HEK293 (cell line): ENCODE measurements around the gene CNEP1R1.
"Not testable (repeated sequence)": the region's sequence is repeated elsewhere in the genome, so short reads cannot be mapped to it uniquely, and the experiment has no call there.

Source experiments
- CTCF ChIA-PET: fragments of 350-600 bp; formaldehyde crosslinking; extraction: SDS; loops from one replicate; lab custom pipeline; 2021; ENCODE audit warnings: antibody characterized with exemption; lab: Yijun Ruan, JAX
- POLR2A ChIA-PET: fragments of 300-600 bp; formaldehyde crosslinking; extraction: SDS; loops from one replicate; lab custom pipeline; 2020; ENCODE audit warnings: antibody characterized with exemption, inconsistent platforms; lab: Yijun Ruan, JAX
- H3K27ac ChIP-seq: fragments of 200-500 bp; sonication (Bioruptor generic); 2 replicates; pipeline ENCODE4 v1.5.1; 2014; ENCODE audit warnings: low read depth, low read length, control low read depth, inconsistent platforms; ENCODE audit errors: extremely low read depth
- H3K36me3 ChIP-seq, 2 experiments: fragments of 200-500 bp in 1 of 2; sonication (Bioruptor generic) in 1 of 2; 1 replicate in 1 of 2; 2 replicates in 1 of 2; pipeline ENCODE4 v1.5.1; 2014 to 2017; ENCODE audit warnings: inconsistent platforms in 2 of 2, low read length in 2 of 2; ENCODE audit not compliant: control insufficient read depth in 2 of 2, insufficient read depth in 1 of 2
- H3K4me1 ChIP-seq: fragments of 200-500 bp; sonication (Bioruptor generic); 2 replicates; pipeline ENCODE4 v1.5.1; 2014; ENCODE audit warnings: mild to moderate bottlenecking, low read length, inconsistent platforms; ENCODE audit not compliant: control insufficient read depth, insufficient read depth
- H3K4me3 ChIP-seq: 2 replicates; pipeline ENCODE4 v1.5.1; 2011; ENCODE audit warnings: low read depth, mild to moderate bottlenecking, control low read depth, low read length, moderate library complexity
- H3K9me3 ChIP-seq: fragments of 200-500 bp; sonication (Bioruptor generic); 2 replicates; pipeline ENCODE4 v1.5.1; 2014; ENCODE audit warnings: low read depth, low read length, inconsistent platforms; ENCODE audit not compliant: control insufficient read depth, insufficient read depth
- FEZF1 ChIP-seq: fragments of 450-650 bp; formaldehyde crosslinking; IDR thresholded peaks from 2 replicates; pipeline ENCODE4 v1.5.1; 2016; ENCODE audit warnings: missing biosample characterization, missing genetic modification characterization
- GLIS1 ChIP-seq: fragments of 450-650 bp; formaldehyde crosslinking; IDR thresholded peaks from 2 replicates; pipeline ENCODE4 v1.5.1; 2016; ENCODE audit warnings: missing biosample characterization, missing genetic modification characterization
- HOXD13 ChIP-seq: sonication (generic); formaldehyde crosslinking; IDR thresholded peaks from 2 replicates; pipeline ENCODE4 v1.8.0; 2022; ENCODE audit warnings: missing genetic modification reagents, borderline replicate concordance
- TCF7L2 ChIP-seq: IDR thresholded peaks from 2 replicates; pipeline ENCODE4 v1.6.1; 2011; ENCODE audit warnings: low read depth, mild to moderate bottlenecking, inconsistent platforms, low read length, moderate library complexity, borderline replicate concordance
- TRIM28 ChIP-seq: IDR thresholded peaks from 2 replicates; pipeline ENCODE4 v1.6.1; 2011; ENCODE audit warnings: low read length, control low read depth, borderline replicate concordance
- ZFHX2 ChIP-seq: fragments of 450-650 bp; formaldehyde crosslinking; conservative IDR thresholded peaks from 2 replicates; pipeline ENCODE4 v1.5.1; 2016; ENCODE audit warnings: missing biosample characterization, missing genetic modification characterization
- ZNF16 ChIP-seq: fragments of 450-650 bp; formaldehyde crosslinking; IDR thresholded peaks from 2 replicates; pipeline ENCODE4 v1.5.1; 2016; ENCODE audit warnings: low read depth, missing biosample characterization, missing genetic modification characterization
- ZNF169 ChIP-seq: fragments of 450-650 bp; formaldehyde crosslinking; IDR thresholded peaks from 2 replicates; pipeline ENCODE4 v1.5.1; 2016; ENCODE audit warnings: missing biosample characterization, missing genetic modification characterization
- ZNF48 ChIP-seq: fragments of 450-650 bp; formaldehyde crosslinking; IDR thresholded peaks from 2 replicates; pipeline ENCODE4 v1.5.1; 2016; ENCODE audit warnings: missing biosample characterization, missing genetic modification characterization
- ZNF529 ChIP-seq: fragments of 450-650 bp; formaldehyde crosslinking; IDR thresholded peaks from 2 replicates; pipeline ENCODE4 v1.5.1; 2017; ENCODE audit warnings: missing genetic modification characterization, missing biosample characterization; ENCODE audit not compliant: insufficient replicate concordance
- ZNF580 ChIP-seq: fragments of 450-650 bp; formaldehyde crosslinking; IDR thresholded peaks from 2 replicates; pipeline ENCODE4 v1.5.1; 2016; ENCODE audit warnings: missing biosample characterization, missing genetic modification characterization
- ZNF623 ChIP-seq: fragments of 450-650 bp; formaldehyde crosslinking; IDR thresholded peaks from 2 replicates; pipeline ENCODE4 v1.5.1; 2016; ENCODE audit warnings: missing biosample characterization, missing genetic modification characterization
- TF ChIP-seq, protein P1 (sequence below): fragments of 450-650 bp; formaldehyde crosslinking; IDR thresholded peaks from 2 replicates; pipeline ENCODE4 v1.5.1; 2017; ENCODE audit warnings: missing biosample characterization, mild to moderate bottlenecking, missing genetic modification characterization, moderate library complexity

The CNEP1R1 gene

DNA sequence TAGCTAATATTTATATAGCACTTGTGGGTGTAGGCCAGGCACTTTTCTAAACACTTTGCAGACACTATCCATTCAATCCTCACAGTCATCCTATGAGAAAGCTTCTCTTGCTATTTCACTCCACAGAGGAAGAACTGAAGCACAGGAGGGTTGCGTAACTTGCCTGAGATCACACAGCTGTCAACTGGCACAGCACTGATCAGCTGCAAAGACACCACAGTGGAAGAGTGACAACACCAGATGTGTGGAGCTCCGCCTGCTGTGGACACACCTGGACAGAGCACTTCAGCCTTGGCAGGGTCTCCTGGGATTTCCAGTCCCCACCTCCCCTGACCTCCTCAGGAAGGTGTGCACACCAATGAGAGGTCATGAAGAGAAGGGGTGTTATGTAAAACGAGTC lies 13.3 kb upstream of the CNEP1R1 start:
- ChIA-PET POLR2A (no interaction called here), CTCF (interaction anchor here (1.1 to 2.2 kb wide), 2 partner anchors 10 to 13 kb away, joined by 5 to 17 read pairs; partner anchors contain the start of gene CNEP1R1)
- no peaks in the 10 kb centered on the region for H3K9me3 ChIP-seq

DNA sequence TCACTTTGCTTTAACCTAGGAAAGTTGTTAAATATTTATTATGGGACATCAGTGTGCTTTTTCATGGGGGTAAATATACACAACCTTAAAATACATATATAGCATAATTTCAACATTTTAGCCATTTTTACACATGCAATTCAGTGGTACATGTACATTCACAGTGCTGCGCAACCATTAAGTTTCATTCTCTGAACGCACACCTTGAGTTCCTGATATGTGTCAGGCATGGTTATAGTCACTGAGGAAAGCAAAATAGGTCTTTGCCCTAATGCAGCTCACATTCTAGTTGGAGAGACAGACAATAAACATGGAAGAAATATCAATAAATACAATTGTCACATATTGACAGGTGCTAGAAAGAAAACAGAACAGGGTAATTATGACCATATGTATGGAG lies 12.8 kb upstream of the CNEP1R1 start:
- no peak for TF ChIP-seq ZNF623 (tag by site-specific recombination)
- no peak for TF ChIP-seq ZNF169
- TF ChIP-seq GLIS1 (tag by site-specific recombination): no peak
- TF ChIP-seq ZNF580: no peak
- TF ChIP-seq ZNF48 (tag by site-specific recombination): no peak
- TF ChIP-seq TCF7L2: no peak
- TF ChIP-seq, protein P1, sequence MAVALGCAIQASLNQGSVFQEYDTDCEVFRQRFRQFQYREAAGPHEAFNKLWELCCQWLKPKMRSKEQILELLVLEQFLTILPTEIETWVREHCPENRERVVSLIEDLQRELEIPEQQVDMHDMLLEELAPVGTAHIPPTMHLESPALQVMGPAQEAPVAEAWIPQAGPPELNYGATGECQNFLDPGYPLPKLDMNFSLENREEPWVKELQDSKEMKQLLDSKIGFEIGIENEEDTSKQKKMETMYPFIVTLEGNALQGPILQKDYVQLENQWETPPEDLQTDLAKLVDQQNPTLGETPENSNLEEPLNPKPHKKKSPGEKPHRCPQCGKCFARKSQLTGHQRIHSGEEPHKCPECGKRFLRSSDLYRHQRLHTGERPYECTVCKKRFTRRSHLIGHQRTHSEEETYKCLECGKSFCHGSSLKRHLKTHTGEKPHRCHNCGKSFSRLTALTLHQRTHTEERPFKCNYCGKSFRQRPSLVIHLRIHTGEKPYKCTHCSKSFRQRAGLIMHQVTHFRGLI: no peak
- no peaks in the 10 kb centered on the region for H3K36me3 ChIP-seq
- ChIA-PET CTCF (interaction anchor here (1.1 to 2.2 kb wide), 2 partner anchors 10 to 12 kb away, joined by 5 to 17 read pairs; partner anchors contain the start of gene CNEP1R1), POLR2A (no interaction called here)
- no peak overlapping the region for H3K27ac ChIP-seq
- no peaks in the 10 kb centered on the region for H3K9me3 ChIP-seq
- H3K4me1 ChIP-seq: no peaks in the 10 kb centered on the region
- no peak overlapping the region for H3K4me3 ChIP-seq

More for the DNA sequence above, 13.3 kb upstream of the CNEP1R1 start:
- H3K4me3 ChIP-seq: no peak overlapping the region
- H3K4me1 ChIP-seq: no peaks in the 10 kb centered on the region
- no peak overlapping the region for H3K27ac ChIP-seq
- TF ChIP-seq, protein P1: no peak
- TF ChIP-seq HOXD13 (no peak), ZNF16 (no peak), TRIM28 (no peak), ZFHX2 (tag by site-specific recombination) (no peak)
- no peaks in the 10 kb centered on the region for H3K36me3 ChIP-seq

DNA sequence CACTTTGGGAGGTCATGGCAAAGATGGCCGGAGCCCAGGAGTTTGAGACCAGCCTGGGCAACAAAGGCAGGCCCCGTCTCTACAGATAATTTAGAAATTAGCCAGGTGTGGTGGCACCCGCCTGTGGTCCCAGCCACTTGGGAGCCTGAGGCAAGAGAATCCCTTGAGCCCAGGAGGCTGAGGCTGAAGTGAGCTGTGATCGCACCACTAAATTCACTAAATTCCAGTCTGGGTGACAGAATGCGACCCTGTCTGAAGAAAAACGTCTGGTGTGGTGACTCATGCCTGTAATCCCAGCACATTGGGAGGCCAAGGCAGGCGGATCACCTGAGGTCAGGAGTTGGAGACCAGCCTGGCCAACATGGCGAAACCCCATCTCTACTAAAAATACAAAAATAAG lies 10.8 kb upstream of the CNEP1R1 start:
- H3K9me3 ChIP-seq, H3K36me3 ChIP-seq, POLR2A ChIA-PET, H3K27ac ChIP-seq, H3K4me1 ChIP-seq, H3K4me3 ChIP-seq: not testable (repeated sequence)
- CTCF ChIA-PET: interaction anchor here (1.3 kb wide), 1 partner anchor 11 kb away, joined by 4 read pairs; the partner anchor contains the start of gene CNEP1R1

GRCh38 chr16:50015631-50016030 lies 9.4 kb upstream of the CNEP1R1 start:
- H3K36me3 ChIP-seq: no peaks in the 10 kb centered on the region
- ChIA-PET POLR2A (no interaction called here), CTCF (no interaction called here)
- no peaks in the 10 kb centered on the region for H3K4me1 ChIP-seq
- no peak overlapping the region for H3K4me3 ChIP-seq
- TF ChIP-seq FEZF1 (tag by site-specific recombination): no peak
- no peak for TF ChIP-seq ZNF529
- no peaks in the 10 kb centered on the region for H3K9me3 ChIP-seq
- no peak overlapping the region for H3K27ac ChIP-seq

GRCh38 chr16:50017553-50017952 lies 7.5 kb upstream of the CNEP1R1 start:
- ChIA-PET POLR2A (no interaction called here), CTCF (no interaction called here)
- TF ChIP-seq ZNF48 (tag by site-specific recombination): no peak
- Histone ChIP-seq H3K4me3 (no peak overlapping the region), H3K4me1 (no peaks in the 10 kb centered on the region), H3K27ac (no peak overlapping the region), H3K9me3 (no peaks in the 10 kb centered on the region), H3K36me3 (no peaks in the 10 kb centered on the region)
